Activated T-helper 17 cell treated with anti-CD3 and anti-CD28 coated beads, Interleukin-2, amount 50 U/mL, for 72 hours (primary cell): ENCODE results near the gene TP53RK. TPM values are rescaled to one million over a fixed set of nuclear protein-coding genes. Genes with fewer than 3 reads are reported as not detected.
A peak's percentile ranks its signal among the peaks of the same experiment; 100 is the strongest.

ENCODE experiments used
- ATAC-seq: fragments of 150-1000 bp; cut with Tn5 transposase; replicated peaks from 2 replicates; pipeline ENCODE4 v1.10.0; 2021; ENCODE audit warnings: mild to moderate bottlenecking, moderate library complexity
- H3K27ac Mint-ChIP-seq: one replicate; pipeline ENCODE4 v1.8.0; 2022; ENCODE audit warnings: mixed read lengths
- H3K27me3 Mint-ChIP-seq: one replicate; pipeline ENCODE4 v1.8.0; 2022; ENCODE audit warnings: mixed read lengths
- H3K36me3 Mint-ChIP-seq: one replicate; pipeline ENCODE4 v1.8.0; 2022; ENCODE audit warnings: low read depth, mild to moderate bottlenecking, mixed read lengths
- H3K4me1 Mint-ChIP-seq: one replicate; pipeline ENCODE4 v1.8.0; 2022; ENCODE audit warnings: mixed read lengths
- H3K4me3 Mint-ChIP-seq: one replicate; pipeline ENCODE4 v1.8.0; 2022; ENCODE audit warnings: mild to moderate bottlenecking, mixed read lengths
- H3K9me3 Mint-ChIP-seq: one replicate; pipeline ENCODE4 v1.8.0; 2022; ENCODE audit warnings: mixed read lengths
- total RNA-seq, 2 donors: library from RNA; stranded (reverse); gene quantifications; one replicate each; pipeline ENCODE4 v1.2.3, GENCODE V29; 2022

Gene TP53RK
- total RNA-seq, 2 donors from 2014 or later: 11.9 to 16.7 TPM

DNA sequence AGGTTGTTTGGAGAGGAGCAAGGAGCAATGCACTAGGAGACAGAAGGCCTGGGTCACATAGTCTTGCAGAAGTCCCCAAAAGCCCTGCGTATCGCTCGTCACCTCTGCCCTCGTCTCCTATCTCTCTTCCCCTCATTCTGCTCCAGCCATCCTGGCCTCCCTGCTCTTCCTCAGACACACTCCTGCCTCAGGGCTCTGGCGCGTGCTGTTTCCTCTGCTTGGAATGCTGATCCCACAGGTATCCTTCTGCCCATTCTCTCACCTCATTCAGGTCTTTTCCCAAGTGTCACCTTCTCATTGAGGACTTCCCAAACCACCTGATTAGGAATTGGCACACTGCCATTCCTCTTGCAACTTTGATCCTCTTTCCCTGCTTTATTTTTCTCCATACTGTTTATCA is 11.2 kb upstream of the TP53RK start:
- Mint-ChIP-seq H3K27ac (no peak overlapping the region), H3K4me1 (no peaks in the 10 kb centered on the region), H3K9me3 (no peaks in the 10 kb centered on the region), H3K4me3 (no peak overlapping the region), H3K36me3 (no peaks in the 10 kb centered on the region), H3K27me3 (peaks cover 29% of the 10 kb centered on the region)
- ATAC-seq: no peak

DNA sequence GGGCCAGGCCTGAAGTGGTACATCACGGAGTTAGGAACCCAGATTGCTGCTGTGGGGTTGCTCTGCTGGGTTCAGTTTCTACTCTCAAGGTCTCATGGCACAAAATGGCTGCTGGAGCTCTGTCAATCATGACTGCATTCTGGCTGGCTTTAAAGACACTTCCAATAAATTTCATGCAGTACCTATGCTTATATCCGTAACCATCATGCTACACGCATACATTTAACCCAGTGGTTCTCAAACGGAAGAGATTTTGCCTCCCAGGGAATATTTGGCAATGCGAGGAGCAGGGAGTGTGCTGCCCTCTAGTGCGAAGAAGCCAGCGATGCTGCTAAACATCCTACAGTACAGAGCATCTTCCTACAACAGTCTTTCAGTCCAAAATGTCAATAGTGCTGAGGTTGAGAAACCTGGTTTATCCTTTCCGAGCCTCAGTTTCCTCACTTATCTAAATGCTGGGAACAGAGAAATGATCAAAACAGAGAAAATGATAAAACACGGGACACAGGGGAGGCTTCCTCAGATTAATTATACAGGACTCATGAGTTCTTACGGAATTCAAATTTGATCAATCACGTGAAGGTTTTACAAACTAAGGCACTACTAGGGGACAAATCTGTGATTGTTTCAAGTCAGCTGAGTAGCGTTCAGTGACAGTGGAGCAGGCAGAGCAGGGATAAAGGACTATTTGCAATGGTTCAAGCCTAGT is 10.6 kb upstream of the TP53RK start:
- Mint-ChIP-seq H3K27ac (no peak overlapping the region), H3K36me3 (no peaks in the 10 kb centered on the region), H3K4me3 (no peak overlapping the region), H3K9me3 (no peaks in the 10 kb centered on the region), H3K27me3 (peaks cover 26% of the 10 kb centered on the region), H3K4me1 (no peaks in the 10 kb centered on the region)
- peak; percentile 52 for ATAC-seq

DNA sequence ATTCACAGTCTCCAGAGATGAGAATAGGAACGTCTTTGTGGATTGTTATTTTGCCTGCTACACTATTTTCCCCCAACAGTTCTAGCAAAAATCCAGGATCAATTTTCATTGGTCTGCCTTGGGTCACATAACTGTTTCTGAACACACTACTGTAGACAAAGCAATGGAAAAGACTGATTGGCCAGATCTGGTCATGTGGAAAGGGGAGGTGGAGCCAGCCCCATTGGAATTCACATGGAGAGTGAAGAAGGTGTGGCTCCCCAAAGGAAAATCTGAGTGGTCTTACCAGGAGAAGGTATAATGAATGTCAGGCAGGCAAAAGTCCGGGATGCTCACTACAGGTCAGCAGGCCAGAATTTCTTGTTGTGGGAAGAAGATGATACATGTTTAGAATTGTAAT is 9.5 kb upstream of the TP53RK start:
- ATAC-seq: no peak
- Mint-ChIP-seq H3K27ac (no peak overlapping the region), H3K9me3 (no peaks in the 10 kb centered on the region), H3K36me3 (no peaks in the 10 kb centered on the region), H3K4me1 (no peaks in the 10 kb centered on the region), H3K4me3 (no peak overlapping the region), H3K27me3 (peaks cover 19% of the 10 kb centered on the region)

DNA sequence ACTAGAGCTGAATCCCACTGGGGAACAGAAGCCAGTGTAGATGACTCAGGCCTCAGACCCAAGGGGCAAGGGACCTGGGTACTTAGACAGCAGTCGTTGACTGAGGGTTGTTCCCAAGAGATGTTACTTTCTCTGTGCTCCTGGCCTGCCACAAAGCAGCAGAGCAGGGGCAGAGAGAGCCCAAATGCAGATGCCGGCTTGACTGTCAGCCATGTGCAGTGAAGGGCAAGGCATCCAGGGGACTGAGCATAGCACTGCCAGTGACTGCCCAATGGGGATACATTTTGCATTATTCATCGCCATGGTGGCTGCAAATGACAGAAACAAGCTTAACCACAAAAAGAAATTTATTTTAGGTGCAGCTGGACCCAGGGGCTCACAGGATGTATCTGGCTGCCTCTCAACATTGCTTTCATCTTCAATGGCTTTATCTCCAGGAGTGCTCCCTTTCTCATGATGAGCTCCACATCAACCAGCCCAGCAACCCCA is 7.6 kb upstream of the TP53RK start:
- H3K27ac Mint-ChIP-seq: no peak overlapping the region
- peaks cover 2% of the 10 kb centered on the region for H3K9me3 Mint-ChIP-seq
- H3K36me3 Mint-ChIP-seq: no peaks in the 10 kb centered on the region

DNA sequence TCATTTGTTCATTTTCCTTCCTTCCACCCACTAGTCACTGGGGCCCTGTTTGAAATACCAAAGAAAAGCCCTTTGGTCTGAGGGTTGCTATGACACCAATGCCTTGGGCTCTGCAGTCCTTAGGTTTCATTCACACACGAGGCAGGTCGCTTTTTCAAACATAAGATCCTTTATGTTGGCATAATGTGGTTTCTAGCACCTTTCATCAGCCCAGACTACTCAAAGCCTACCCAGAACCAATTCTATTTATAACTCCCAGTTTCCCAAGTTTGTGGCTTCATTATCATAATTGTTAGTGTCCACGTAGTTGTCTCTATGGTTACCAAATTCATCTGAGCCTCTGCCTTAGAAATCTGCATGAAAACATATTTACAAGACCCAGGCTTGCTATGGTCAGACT is 6.6 kb upstream of the TP53RK start:
- Mint-ChIP-seq H3K27me3 (peaks cover 15% of the 10 kb centered on the region), H3K36me3 (no peaks in the 10 kb centered on the region), H3K4me1 (peaks cover 1% of the 10 kb centered on the region), H3K9me3 (peaks cover 4% of the 10 kb centered on the region), H3K27ac (no peak overlapping the region), H3K4me3 (no peak overlapping the region)
- ATAC-seq: no peak

More for the DNA sequence above, 7.6 kb upstream of the TP53RK start:
- no peak for ATAC-seq
- Mint-ChIP-seq H3K27me3 (peaks cover 15% of the 10 kb centered on the region), H3K4me1 (no peaks in the 10 kb centered on the region), H3K4me3 (no peak overlapping the region)

DNA sequence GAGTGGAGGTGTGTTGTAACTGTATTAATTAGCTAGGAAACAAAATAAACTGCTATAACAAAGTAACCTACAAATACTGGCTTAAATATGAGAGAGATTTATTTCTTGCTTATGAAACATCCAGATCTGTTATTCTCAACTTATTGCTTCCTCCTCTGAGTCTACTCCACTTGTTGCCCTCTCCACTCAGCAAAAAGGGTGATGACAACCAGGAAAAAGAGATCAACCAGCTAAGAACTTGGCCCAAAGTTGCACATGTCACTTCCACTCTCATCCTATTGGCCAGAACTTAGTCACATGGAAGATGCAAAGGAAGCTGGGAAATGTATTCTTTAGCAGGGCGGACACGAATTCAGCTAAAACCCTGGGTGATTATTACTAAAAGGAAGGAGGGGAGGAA is 5.2 kb upstream of the TP53RK start:
- H3K4me1 Mint-ChIP-seq: peaks cover 12% of the 10 kb centered on the region
- no peak overlapping the region for H3K4me3 Mint-ChIP-seq
- peaks cover 3% of the 10 kb centered on the region for H3K36me3 Mint-ChIP-seq
- peaks cover 5% of the 10 kb centered on the region for H3K27me3 Mint-ChIP-seq
- H3K9me3 Mint-ChIP-seq: peaks cover 4% of the 10 kb centered on the region
- ATAC-seq: no peak
- H3K27ac Mint-ChIP-seq: no peak overlapping the region

DNA sequence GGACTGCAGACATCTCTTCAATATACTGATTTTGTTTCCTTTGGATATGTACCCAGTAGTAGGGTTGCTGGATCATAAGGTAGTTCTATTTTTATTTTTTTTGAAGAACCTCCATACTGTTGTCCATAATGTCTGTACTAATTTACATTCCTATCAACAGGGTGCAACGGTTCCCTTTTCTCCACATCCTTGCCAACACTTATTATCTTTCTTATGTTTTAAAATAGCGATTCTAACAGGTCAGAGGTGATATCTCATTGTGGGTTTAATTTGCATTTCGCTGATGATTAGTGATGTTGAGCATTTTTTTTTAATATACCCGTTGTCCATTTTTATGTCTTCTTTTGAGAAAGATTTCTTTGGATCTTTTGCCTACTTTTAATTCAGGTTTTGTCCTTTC is 2.0 kb upstream of the TP53RK start:
- no peaks in the 10 kb centered on the region for H3K27me3 Mint-ChIP-seq
- H3K27ac Mint-ChIP-seq: peak overlapping the region; percentile 6
- peaks cover 18% of the 10 kb centered on the region for H3K4me1 Mint-ChIP-seq
- ATAC-seq: no peak
- H3K4me3 Mint-ChIP-seq: peak overlapping the region; percentile 95
- peaks cover 28% of the 10 kb centered on the region for H3K36me3 Mint-ChIP-seq
- H3K9me3 Mint-ChIP-seq: peaks cover 4% of the 10 kb centered on the region

DNA sequence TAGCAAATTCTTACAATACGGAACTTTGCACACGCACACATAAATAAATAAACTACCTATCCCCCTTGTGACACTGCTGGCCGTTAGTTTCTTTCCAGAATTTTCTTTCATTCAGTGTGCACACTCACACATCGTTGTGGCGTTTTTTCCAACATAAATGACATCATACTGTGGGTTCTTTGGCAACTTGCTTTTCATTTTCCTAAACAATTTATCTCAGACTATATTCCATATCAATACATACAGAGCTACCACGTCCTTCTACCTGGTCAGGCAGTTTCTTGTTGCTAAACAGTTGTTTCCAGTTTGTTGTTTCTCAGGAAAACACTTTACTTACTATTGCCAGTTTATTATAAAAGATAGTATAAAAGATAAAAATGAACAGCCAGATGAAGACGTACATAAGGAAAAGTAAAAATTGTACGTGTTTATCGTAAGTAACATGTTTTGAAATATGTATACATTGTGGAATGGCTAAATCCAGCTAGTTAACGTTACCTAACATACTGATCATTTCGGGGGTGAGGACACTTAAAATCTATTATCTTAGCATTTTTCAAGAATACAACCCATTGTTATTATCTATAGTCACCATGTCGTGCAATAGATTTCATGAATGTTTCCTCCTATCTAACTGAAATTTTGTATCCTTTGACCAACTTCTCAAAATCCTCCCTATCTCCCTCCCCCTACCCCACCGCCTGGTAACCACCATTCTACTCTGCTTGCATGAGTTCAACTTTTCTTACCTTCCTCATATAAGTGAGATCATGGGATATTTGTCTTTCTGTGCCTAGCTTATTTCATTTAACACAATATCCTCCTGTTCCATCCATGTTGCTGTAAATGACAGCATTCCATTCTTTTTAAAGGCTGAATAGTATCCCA is 1.2 kb upstream of the TP53RK start:
- H3K9me3 Mint-ChIP-seq: peaks cover 4% of the 10 kb centered on the region
- peak overlapping the region; percentile 98 for H3K27ac Mint-ChIP-seq
- peaks cover 34% of the 10 kb centered on the region for H3K36me3 Mint-ChIP-seq
- peak overlapping the region; percentile 95 for H3K4me3 Mint-ChIP-seq
- no peak for ATAC-seq
- H3K27me3 Mint-ChIP-seq: no peaks in the 10 kb centered on the region
- H3K4me1 Mint-ChIP-seq: peaks cover 23% of the 10 kb centered on the region

DNA sequence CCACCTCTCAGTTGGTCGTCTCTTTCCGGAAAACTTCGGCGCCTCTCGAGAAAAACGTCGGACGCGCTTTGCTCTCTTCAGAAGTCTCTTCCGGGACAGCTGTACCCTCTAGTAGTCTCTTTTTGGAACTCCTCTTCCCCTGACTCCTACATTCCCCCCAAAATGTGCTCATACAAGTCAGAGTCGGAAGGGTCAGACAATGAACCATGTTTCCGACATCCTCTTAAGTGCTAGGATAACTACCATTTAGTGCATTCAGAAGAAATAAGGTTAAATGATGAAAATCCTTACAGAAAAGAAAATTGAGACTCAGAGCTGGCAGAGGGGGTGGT is 476 bp upstream of the TP53RK start:
- peaks cover 28% of the 10 kb centered on the region for H3K4me1 Mint-ChIP-seq
- peak overlapping the region; percentile 98 for H3K27ac Mint-ChIP-seq
- no peaks in the 10 kb centered on the region for H3K27me3 Mint-ChIP-seq
- H3K9me3 Mint-ChIP-seq: peaks cover 4% of the 10 kb centered on the region
- peak overlapping the region; percentile 95 for H3K4me3 Mint-ChIP-seq
- no peak for ATAC-seq
- peaks cover 42% of the 10 kb centered on the region for H3K36me3 Mint-ChIP-seq

GRCh38 chr20:46688151-46689081 is 828 bp downstream of the TP53RK start:
- H3K4me3 Mint-ChIP-seq: peak overlapping the region; percentile 95
- H3K36me3 Mint-ChIP-seq: peaks cover 55% of the 10 kb centered on the region
- no peaks in the 10 kb centered on the region for H3K27me3 Mint-ChIP-seq
- H3K27ac Mint-ChIP-seq: peak overlapping the region; percentile 98
- H3K4me1 Mint-ChIP-seq: peaks cover 37% of the 10 kb centered on the region
- H3K9me3 Mint-ChIP-seq: peaks cover 4% of the 10 kb centered on the region
- no peak for ATAC-seq

DNA sequence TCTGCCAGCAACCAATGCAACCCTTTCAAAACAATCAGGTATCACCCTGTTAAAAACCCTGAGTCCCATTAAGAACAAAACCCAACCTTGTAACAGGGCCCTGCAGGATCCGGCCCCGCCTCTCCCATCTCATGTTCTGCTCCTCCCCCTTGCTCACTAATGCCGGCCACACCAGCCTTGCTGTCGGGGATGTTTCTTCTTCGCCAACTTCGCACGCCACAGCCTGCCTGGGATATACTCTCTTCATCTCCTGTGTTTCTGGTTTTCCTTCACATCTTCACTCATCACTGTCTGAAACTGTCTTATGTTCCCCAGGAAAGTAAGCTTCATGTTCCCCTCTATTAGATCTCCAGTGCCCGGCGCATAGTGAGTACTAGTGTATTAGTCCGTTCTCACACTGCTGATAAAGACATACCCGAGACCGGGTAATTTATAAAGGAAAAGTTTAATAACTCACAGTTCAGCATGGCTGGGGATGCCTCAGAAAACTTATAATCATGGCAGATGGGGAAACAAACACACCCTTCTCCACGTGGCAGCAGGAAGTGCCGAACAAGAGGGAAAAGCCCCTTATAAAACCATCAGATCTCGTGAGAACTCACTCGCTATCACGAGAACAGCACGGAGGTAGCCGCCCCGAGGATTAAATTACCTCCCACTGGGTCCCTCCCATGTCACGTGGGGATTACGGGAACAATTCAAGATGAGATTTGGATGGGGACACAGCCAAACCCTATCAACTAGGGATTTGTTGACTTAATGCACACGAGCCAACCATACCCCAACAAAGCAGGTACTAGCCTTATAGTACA is 5.1 kb downstream of the TP53RK start:
- Mint-ChIP-seq H3K36me3 (peaks cover 51% of the 10 kb centered on the region), H3K27ac (peak overlapping the region; percentile 14), H3K4me3 (no peak overlapping the region), H3K27me3 (no peaks in the 10 kb centered on the region), H3K4me1 (peaks cover 42% of the 10 kb centered on the region), H3K9me3 (no peaks in the 10 kb centered on the region)
- ATAC-seq: no peak

DNA sequence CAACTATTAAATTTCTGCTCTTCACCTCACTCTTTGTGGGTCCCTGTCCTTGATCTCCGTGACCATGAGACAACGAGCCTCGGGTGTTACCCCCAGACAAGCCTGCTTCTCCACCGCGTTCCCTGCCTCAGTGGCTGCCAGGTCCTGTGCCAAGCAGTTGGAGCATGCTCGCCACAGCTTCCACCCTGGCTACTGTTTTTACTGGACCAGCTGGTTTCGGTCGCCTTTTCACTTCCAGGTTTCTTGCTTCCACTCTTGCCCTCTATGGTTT is 5.6 kb downstream of the TP53RK start:
- Mint-ChIP-seq H3K27ac (peak overlapping the region; percentile 54), H3K36me3 (peaks cover 50% of the 10 kb centered on the region), H3K4me3 (no peak overlapping the region), H3K9me3 (no peaks in the 10 kb centered on the region), H3K27me3 (no peaks in the 10 kb centered on the region), H3K4me1 (peaks cover 42% of the 10 kb centered on the region)
- ATAC-seq: no peak

DNA sequence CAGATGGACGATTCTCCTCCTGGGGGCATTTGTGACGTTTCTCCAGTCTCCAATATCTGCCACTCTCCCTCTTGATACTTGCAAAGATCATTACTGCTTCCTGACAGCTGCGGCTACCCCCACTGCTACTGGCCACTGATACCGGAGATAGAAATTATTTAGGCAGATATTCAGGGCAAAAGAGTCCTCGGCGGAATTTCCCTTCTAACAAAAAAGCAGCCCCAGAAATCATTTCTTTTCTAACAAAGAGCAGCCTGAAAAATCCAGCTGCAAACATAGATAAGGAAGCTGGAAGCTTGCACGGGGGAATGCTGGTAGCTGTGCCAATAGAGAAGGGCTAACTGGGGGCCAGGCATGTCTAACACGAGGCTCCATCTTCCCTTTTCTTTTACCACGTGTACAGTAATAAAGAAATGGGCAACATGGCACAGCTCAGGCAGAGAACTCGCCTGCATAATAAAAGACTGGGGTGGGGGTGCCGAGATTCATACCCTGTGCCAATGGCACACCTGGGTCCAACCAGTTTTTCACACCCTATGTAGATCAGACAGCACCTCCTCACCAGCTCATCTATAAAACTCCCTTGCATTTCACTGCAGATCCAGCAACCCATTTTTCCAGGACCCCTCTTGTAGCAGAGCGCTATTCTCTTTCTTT is 6.1 kb downstream of the TP53RK start:
- H3K4me3 Mint-ChIP-seq: no peak overlapping the region
- H3K9me3 Mint-ChIP-seq: no peaks in the 10 kb centered on the region
- peaks cover 42% of the 10 kb centered on the region for H3K4me1 Mint-ChIP-seq
- ATAC-seq: no peak
- H3K36me3 Mint-ChIP-seq: peaks cover 45% of the 10 kb centered on the region
- H3K27ac Mint-ChIP-seq: peak overlapping the region; percentile 54
- no peaks in the 10 kb centered on the region for H3K27me3 Mint-ChIP-seq
